Activated CD8-positive, alpha-beta memory T cell treated with anti-CD3 and anti-CD28 coated beads for 36 hours (primary cell): ENCODE data around the gene TNIP2. TPM values are rescaled to one million over a fixed set of nuclear protein-coding genes. Genes with fewer than 3 reads are reported as not detected.
"Not testable (repeated sequence)": the region's sequence is repeated elsewhere in the genome, so short reads cannot be mapped to it uniquely, and the experiment has no call there.

Source experiments
- CTCF ChIA-PET: fragments of 350-600 bp; sonication (Branson Sonifier 250); formaldehyde crosslinking; loops from one replicate; lab custom pipeline; 2021; ENCODE audit warnings: antibody characterized with exemption; lab: Charles Lee
- POLR2A ChIA-PET: fragments of 350-600 bp; sonication (Branson Sonifier 250); formaldehyde crosslinking; loops from one replicate; lab custom pipeline; 2021; ENCODE audit warnings: antibody characterized with exemption; lab: Charles Lee
- total RNA-seq, 2 experiments: library from RNA; stranded (reverse); gene quantifications; one replicate each; pipeline ENCODE4 v1.2.3, GENCODE V29; 2021

TNIP2 gene
- total RNA-seq, 2 experiments from 2014 or later = 85.5 to 86.4 TPM

GRCh38 chr4:2735869-2736268 lies 20.3 kb downstream of the TNIP2 start:
- ChIA-PET POLR2A (no interaction called here), CTCF (no interaction called here)

- ChIA-PET POLR2A (no interaction called here), CTCF (interaction anchor here (0.6 to 1.2 kb wide), 2 partner anchors 12 to 1010 kb away, joined by 3 to 4 read pairs; no protein-coding TSS in a partner anchor)
Observed at GRCh38 chr4:2734612-2735011, 21.5 kb downstream of the TNIP2 start.

GRCh38 chr4:2733844-2734574 lies 22.1 kb downstream of the TNIP2 start:
- POLR2A ChIA-PET = interaction anchor here (0.5 kb wide), 1 partner anchor 123 kb away, joined by 11 read pairs; no protein-coding TSS in a partner anchor
- CTCF ChIA-PET = interaction anchor here (1.2 kb wide), 1 partner anchor 12 kb away, joined by 3 read pairs; no protein-coding TSS in a partner anchor

GRCh38 chr4:2733001-2733843 lies 22.9 kb downstream of the TNIP2 start:
- POLR2A ChIA-PET = interaction anchor here (0.5 kb wide), 1 partner anchor 123 kb away, joined by 11 read pairs; no protein-coding TSS in a partner anchor
- CTCF ChIA-PET = interaction anchor here (0.9 kb wide), 1 partner anchor 9 kb away, joined by 3 read pairs; no protein-coding TSS in a partner anchor

GRCh38 chr4:2732526-2732925 lies 23.6 kb downstream of the TNIP2 start:
- CTCF ChIA-PET = interaction anchor here (0.9 kb wide), 1 partner anchor 10 kb away, joined by 3 read pairs; no protein-coding TSS in a partner anchor
- POLR2A ChIA-PET = no interaction called here

- ChIA-PET POLR2A (no interaction called here), CTCF (interaction anchor here (0.9 kb wide), 1 partner anchor 10 kb away, joined by 3 read pairs; no protein-coding TSS in a partner anchor)
Observed at GRCh38 chr4:2731907-2732317, 24.2 kb downstream of the TNIP2 start.

- CTCF ChIA-PET = no interaction called here
Observed at GRCh38 chr4:2729533-2729875, 26.6 kb downstream of the TNIP2 start.

GRCh38 chr4:2728806-2729532 lies 27.2 kb downstream of the TNIP2 start:
- CTCF ChIA-PET = no interaction called here
- POLR2A ChIA-PET = no interaction called here

More at GRCh38 chr4:2729533-2729875, 26.6 kb downstream of the TNIP2 start:
- POLR2A ChIA-PET = no interaction called here

GRCh38 chr4:2728221-2728620 lies 27.9 kb downstream of the TNIP2 start:
- ChIA-PET CTCF (no interaction called here), POLR2A (no interaction called here)

GRCh38 chr4:2726881-2727280 lies 29.3 kb downstream of the TNIP2 start:
- CTCF ChIA-PET = interaction anchor here (0.7 kb wide), 1 partner anchor 20 kb away, joined by 3 read pairs; no protein-coding TSS in a partner anchor

GRCh38 chr4:2725380-2725779 lies 30.8 kb downstream of the TNIP2 start:
- ChIA-PET CTCF (interaction anchor here (0.9 to 1.2 kb wide), 2 partner anchors 27 to 77 kb away, joined by 3 read pairs; no protein-coding TSS in a partner anchor), POLR2A (no interaction called here)

More at GRCh38 chr4:2726881-2727280, 29.3 kb downstream of the TNIP2 start:
- POLR2A ChIA-PET = not testable (repeated sequence)

GRCh38 chr4:2723751-2724150 lies 32.4 kb downstream of the TNIP2 start:
- ChIA-PET CTCF (interaction anchor here (1.0 kb wide), 1 partner anchor 10 kb away, joined by 3 read pairs; no protein-coding TSS in a partner anchor), POLR2A (no interaction called here)

GRCh38 chr4:2722033-2722432 lies 34.1 kb downstream of the TNIP2 start:
- CTCF ChIA-PET = no interaction called here
- POLR2A ChIA-PET = interaction anchor here (0.6 kb wide), 1 partner anchor 1013 kb away, joined by 5 read pairs; no protein-coding TSS in a partner anchor

GRCh38 chr4:2721586-2721985 lies 34.5 kb downstream of the TNIP2 start:
- CTCF ChIA-PET = no interaction called here
- POLR2A ChIA-PET = no interaction called here

GRCh38 chr4:2716236-2716635 lies 39.9 kb downstream of the TNIP2 start:
- ChIA-PET POLR2A (no interaction called here), CTCF (no interaction called here)

- ChIA-PET CTCF (no interaction called here), POLR2A (no interaction called here)
Observed at GRCh38 chr4:2715426-2715825, 40.7 kb downstream of the TNIP2 start.

GRCh38 chr4:2714918-2715317 lies 41.2 kb downstream of the TNIP2 start:
- CTCF ChIA-PET = no interaction called here

GRCh38 chr4:2714061-2714770 lies 41.9 kb downstream of the TNIP2 start:
- ChIA-PET CTCF (interaction anchor here (0.7 to 1.0 kb wide), 3 partner anchors 10 to 273 kb away, joined by 3 read pairs; no protein-coding TSS in a partner anchor), POLR2A (interaction anchor here (1.1 kb wide), 1 partner anchor 240 kb away, joined by 3 read pairs; no protein-coding TSS in a partner anchor)

More at GRCh38 chr4:2714918-2715317, 41.2 kb downstream of the TNIP2 start:
- POLR2A ChIA-PET = no interaction called here
